Measurements from ENCODE around the gene ACYP2.
"Not testable (repeated sequence)": the region's sequence is repeated elsewhere in the genome, so short reads cannot be mapped to it uniquely, and the experiment has no call there.

The ACYP2 gene

DNA sequence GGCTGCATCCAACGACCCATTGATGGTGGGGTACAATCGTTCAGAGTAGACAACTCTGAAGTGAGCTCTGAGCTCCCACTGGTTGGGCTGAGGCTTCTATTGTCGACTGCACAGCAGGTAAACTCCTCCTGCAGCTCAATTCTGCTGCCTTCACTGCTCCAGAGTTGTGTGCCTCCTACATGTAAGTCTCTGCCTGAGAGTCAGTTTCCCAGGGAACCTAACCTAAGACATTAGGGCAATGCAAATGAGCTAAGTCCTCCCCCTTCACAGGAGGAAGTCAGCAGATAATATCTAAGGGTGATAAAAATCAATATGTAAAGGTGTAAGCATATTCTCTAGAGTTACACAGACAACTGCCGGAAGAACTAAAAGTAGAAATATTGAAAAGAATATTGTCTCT, 22.5 kb upstream of the ACYP2 start:
- peaks cover 7% of the 10 kb centered on the region for H3K9me3 Mint-ChIP-seq

DNA sequence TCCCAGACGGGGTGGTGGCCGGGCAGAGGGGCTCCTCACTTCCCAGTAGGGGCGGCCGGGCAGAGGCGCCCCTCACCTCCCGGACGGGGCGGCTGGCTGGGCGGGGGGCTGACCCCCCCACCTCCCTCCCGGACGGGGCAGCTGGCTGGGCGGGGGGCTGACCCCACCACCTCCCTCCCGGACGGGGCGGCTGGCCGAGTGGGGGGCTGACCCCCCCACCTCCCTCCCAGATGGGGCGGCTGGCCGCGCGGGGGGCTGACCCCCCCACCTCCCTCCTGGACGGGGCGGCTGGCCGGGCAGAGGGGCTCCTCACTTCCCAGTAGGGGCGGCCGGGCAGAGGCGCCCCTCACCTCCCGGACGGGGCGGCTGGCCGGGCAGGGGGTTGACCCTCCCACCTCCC, 20.0 kb upstream of the ACYP2 start:
- not testable (repeated sequence) for H3K27me3 Mint-ChIP-seq (ENCODE audit: low read depth); H3K27ac Mint-ChIP-seq; H3K4me1 Mint-ChIP-seq; H3K4me3 Mint-ChIP-seq
- H3K9me3 Mint-ChIP-seq = peaks cover 12% of the 10 kb centered on the region
- peaks cover 16% of the 10 kb centered on the region for H3K36me3 Mint-ChIP-seq (ENCODE audit: low read depth)

More for the DNA sequence above, 22.5 kb upstream of the ACYP2 start:
- Mint-ChIP-seq H3K36me3 (ENCODE audit: low read depth) (peaks cover 12% of the 10 kb centered on the region), H3K27ac (no peak overlapping the region), H3K4me3 (no peak overlapping the region), H3K4me1 (peaks cover 4% of the 10 kb centered on the region), H3K27me3 (ENCODE audit: low read depth) (no peaks in the 10 kb centered on the region)
- TF ChIP-seq, protein P1, sequence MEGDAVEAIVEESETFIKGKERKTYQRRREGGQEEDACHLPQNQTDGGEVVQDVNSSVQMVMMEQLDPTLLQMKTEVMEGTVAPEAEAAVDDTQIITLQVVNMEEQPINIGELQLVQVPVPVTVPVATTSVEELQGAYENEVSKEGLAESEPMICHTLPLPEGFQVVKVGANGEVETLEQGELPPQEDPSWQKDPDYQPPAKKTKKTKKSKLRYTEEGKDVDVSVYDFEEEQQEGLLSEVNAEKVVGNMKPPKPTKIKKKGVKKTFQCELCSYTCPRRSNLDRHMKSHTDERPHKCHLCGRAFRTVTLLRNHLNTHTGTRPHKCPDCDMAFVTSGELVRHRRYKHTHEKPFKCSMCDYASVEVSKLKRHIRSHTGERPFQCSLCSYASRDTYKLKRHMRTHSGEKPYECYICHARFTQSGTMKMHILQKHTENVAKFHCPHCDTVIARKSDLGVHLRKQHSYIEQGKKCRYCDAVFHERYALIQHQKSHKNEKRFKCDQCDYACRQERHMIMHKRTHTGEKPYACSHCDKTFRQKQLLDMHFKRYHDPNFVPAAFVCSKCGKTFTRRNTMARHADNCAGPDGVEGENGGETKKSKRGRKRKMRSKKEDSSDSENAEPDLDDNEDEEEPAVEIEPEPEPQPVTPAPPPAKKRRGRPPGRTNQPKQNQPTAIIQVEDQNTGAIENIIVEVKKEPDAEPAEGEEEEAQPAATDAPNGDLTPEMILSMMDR (IDR thresholded peaks at IDR 0.05; ENCODE audit: unreplicated experiment in 3 of 3) = no peak

DNA sequence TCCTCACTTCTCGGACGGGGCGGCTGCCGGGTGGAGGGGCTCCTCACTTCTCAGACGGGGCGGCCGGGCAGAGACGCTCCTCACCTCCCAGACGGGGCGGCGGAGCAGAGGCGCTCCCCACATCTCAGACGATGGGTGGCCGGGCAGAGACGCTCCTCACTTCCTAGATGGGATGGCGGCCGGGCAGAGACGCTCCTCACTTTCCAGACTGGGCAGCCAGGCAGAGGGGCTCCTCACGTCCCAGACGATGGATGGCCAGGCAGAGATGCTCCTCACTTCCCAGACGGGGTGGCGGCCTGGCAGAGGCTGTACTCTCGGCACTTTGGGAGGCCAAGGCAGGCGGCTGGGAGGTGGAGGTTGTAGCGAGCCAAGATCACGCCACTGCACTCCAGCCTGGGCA, 19.3 kb upstream of the ACYP2 start:
- H3K4me3 Mint-ChIP-seq; H3K27me3 Mint-ChIP-seq (ENCODE audit: low read depth); H3K27ac Mint-ChIP-seq; H3K4me1 Mint-ChIP-seq: not testable (repeated sequence)
- Mint-ChIP-seq H3K36me3 (ENCODE audit: low read depth) (peaks cover 16% of the 10 kb centered on the region), H3K9me3 (peaks cover 12% of the 10 kb centered on the region)

DNA sequence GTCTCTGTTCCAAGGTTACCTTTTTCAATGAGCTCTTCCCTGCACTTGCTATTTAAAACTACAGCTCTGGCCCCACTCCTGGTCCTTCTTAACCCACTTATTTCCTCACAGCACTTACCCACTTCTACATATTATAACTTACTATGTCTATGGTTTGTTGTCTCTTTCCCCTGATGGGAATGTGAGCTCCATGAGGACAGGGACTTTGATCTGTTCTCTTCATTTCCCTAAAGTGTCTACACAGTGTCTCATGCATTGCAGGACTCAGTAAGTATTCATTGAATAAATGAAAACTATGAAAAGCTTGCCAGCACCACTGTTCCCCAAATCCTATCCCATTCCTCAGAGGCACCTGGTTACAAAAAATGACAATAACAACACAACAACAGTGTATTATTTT, 18.3 kb upstream of the ACYP2 start:
- peaks cover 12% of the 10 kb centered on the region for H3K9me3 Mint-ChIP-seq
- H3K36me3 Mint-ChIP-seq (ENCODE audit: low read depth) = peaks cover 16% of the 10 kb centered on the region
- no peaks in the 10 kb centered on the region for H3K27me3 Mint-ChIP-seq (ENCODE audit: low read depth)
- H3K4me3 Mint-ChIP-seq = no peak overlapping the region
- no peak overlapping the region for H3K27ac Mint-ChIP-seq
- TF ChIP-seq, protein P1 (IDR thresholded peaks at IDR 0.05; ENCODE audit: unreplicated experiment in 3 of 3) = no peak
- peaks cover 4% of the 10 kb centered on the region for H3K4me1 Mint-ChIP-seq

DNA sequence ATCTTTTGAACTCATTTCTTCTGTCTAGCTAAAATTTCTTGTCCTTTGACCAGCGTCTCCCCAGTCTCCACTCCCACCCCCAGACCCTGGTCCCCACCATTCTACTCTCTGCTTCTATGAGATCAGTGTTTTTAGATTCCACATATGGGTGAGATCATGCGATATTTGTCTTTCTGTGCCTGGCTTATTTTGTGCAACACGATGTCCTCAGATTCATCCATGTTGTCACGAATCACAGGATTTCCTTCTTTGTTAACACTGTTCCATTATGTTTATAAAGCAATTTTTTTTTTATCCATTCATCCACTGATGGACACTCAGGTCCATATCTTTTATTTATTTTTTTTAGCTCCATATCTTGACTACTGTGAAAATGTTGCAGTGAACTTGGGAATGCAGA, 16.0 kb upstream of the ACYP2 start:
- no peaks in the 10 kb centered on the region for H3K27me3 Mint-ChIP-seq (ENCODE audit: low read depth)
- peaks cover 4% of the 10 kb centered on the region for H3K4me1 Mint-ChIP-seq
- TF ChIP-seq, protein P1 (IDR thresholded peaks at IDR 0.05; ENCODE audit: unreplicated experiment in 3 of 3) = no peak
- H3K36me3 Mint-ChIP-seq (ENCODE audit: low read depth) = peaks cover 12% of the 10 kb centered on the region
- H3K9me3 Mint-ChIP-seq = peaks cover 10% of the 10 kb centered on the region
- no peak overlapping the region for H3K27ac Mint-ChIP-seq
- no peak overlapping the region for H3K4me3 Mint-ChIP-seq

DNA sequence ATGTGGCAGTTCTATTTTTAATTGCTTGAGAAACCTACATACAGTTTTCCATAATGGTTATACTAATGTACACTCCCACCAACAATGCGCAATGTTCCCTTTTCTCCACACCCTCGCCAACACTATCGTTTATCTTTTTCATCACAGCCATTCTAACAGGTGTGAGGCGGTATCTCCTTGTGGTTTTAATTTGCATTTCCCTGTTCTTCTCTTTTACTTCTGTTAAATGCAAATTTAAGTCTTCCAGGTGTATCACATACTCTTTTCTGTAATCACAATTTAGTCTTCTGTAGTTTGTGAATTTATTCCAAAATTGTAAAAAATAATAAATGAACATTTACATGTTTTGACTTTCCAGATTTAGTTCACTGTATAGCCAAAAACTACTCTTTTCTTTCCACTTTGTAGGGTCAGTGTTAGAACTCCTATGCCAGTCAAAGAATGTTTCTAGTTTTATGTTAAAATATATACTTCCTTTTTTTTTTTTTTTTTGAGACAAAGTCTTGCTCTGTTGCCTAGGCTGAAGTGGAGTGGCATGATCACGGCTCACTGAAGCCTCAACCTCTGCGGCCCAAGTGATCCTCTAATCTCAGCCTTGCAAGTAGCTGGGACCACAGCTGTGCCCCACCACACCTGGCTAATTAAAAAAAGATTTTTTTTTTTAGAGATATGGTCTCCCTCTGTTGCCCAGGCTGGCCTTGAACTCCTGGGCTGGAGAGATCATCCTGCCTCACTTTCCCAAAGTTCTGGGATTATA, 15.4 kb upstream of the ACYP2 start:
- Mint-ChIP-seq H3K27me3 (ENCODE audit: low read depth) (no peaks in the 10 kb centered on the region), H3K36me3 (ENCODE audit: low read depth) (peaks cover 12% of the 10 kb centered on the region), H3K27ac (no peak overlapping the region), H3K4me1 (peaks cover 4% of the 10 kb centered on the region), H3K4me3 (no peak overlapping the region), H3K9me3 (peaks cover 10% of the 10 kb centered on the region)
- TF ChIP-seq, protein P1 (IDR thresholded peaks at IDR 0.05; ENCODE audit: unreplicated experiment in 3 of 3) = no peak

DNA sequence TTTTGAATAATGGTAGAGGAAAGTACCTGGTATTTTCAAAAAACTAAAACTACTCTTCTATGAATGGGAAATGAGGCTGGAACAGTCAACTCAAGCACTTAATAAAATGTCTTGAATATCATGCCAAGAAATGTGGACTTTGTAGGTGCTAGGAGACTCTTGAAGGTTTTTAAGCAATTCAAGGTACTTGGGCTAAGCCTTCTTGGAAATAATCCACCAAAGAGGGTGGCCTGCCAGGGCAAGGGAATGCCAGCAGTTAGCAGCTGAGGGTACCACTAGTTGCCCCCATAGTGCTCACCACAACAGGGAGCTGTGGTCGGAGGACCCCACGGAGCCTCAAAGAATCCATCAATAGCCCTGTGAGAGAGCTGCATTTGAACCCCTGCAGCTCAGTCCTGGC, 14.6 kb upstream of the ACYP2 start:
- H3K36me3 Mint-ChIP-seq (ENCODE audit: low read depth) = peaks cover 12% of the 10 kb centered on the region
- H3K4me1 Mint-ChIP-seq = peaks cover 4% of the 10 kb centered on the region
- TF ChIP-seq, protein P1 (IDR thresholded peaks at IDR 0.05; ENCODE audit: unreplicated experiment in 3 of 3) = no peak
- H3K27ac Mint-ChIP-seq = no peak overlapping the region
- peaks cover 10% of the 10 kb centered on the region for H3K9me3 Mint-ChIP-seq
- no peaks in the 10 kb centered on the region for H3K27me3 Mint-ChIP-seq (ENCODE audit: low read depth)
- no peak overlapping the region for H3K4me3 Mint-ChIP-seq

Measured in nephron (organoid).